Tibial artery (tissue), 4 donors: ENCODE measurements around the gene VAT1L.

ENCODE experiments used
- DNase-seq, 2 donors: peaks; one replicate each; pipeline ENCODE4 v3.0.0-alpha.2; 2019
- H3K27ac ChIP-seq, 2 donors: fragments of 200-600 bp; sonication (generic) in 1 of 2; 1 replicate in 1 of 2; 2 replicates in 1 of 2; pipeline ENCODE4 v1.5.1; 2018 to 2019; ENCODE audit warnings: mild to moderate bottlenecking in 1 of 2
- H3K27me3 ChIP-seq, 2 donors: fragments of 200-600 bp; sonication (generic) in 1 of 2; one replicate each; pipeline versions ENCODE4 v1.5.1 to v1.6.0; 2016 to 2019
- H3K36me3 ChIP-seq, 3 donors: fragments of 200-600 bp; sonication (generic) in 2 of 3; one replicate each; pipeline ENCODE4 v1.5.1; 2016 to 2019; ENCODE audit warnings: mild to moderate bottlenecking in 2 of 3
- H3K4me1 ChIP-seq, 4 donors: fragments of 200-600 bp; sonication (generic) in 2 of 4; 1 replicate in 3 of 4; 2 replicates in 1 of 4; pipeline ENCODE4 v1.5.1; 2016 to 2019
- H3K4me3 ChIP-seq, 2 donors: fragments of 200-600 bp; sonication (generic) in 1 of 2; 1 replicate in 1 of 2; 2 replicates in 1 of 2; pipeline ENCODE4 v1.5.1; 2018 to 2019; ENCODE audit warnings: mild to moderate bottlenecking in 2 of 2
- H3K9me3 ChIP-seq, 3 donors: fragments of 200-600 bp; sonication (generic) in 1 of 3; one replicate each; pipeline ENCODE4 v1.5.1; 2016 to 2019
- intact Hi-C: fragments of 100-400 bp; cut with DNase I; formaldehyde crosslinking; loops from one replicate; pipeline ENCODE4 v1.15.0; 2023; ENCODE audit warnings: low total_unique reads
- TF ChIP-seq, protein P1 (sequence below), 2 experiments: fragments of 200-600 bp in 1 of 2; fragments of 450-650 bp in 1 of 2; IDR thresholded peaks; one replicate each; pipeline ENCODE4 v1.5.1; 2017 to 2019; ENCODE audit warnings: antibody characterized with exemption in 2 of 2, mild to moderate bottlenecking in 1 of 2, moderate library complexity in 1 of 2

The VAT1L gene

DNA sequence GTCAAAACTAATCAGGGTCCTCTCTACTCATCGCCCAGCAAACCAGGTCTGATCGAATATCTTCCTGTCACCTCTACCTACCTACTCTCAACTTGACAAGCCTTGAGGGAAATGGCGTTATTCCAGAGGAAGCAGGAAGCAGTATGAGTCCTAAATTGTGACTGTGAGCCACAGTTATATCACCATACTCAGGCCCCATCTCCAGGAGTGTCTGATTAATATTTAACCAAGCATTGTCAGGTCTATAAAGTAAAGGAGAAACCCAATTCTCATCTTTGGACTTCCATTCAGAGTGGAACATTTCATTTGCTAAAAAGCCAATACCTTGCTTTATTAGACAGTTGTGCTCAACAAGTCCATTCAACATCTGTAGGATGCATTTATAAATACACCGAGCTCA lies 216.2 kb downstream of the VAT1L start:
- intact Hi-C loops: no loop called here
- H3K4me1 ChIP-seq: peaks cover 0 to 6% (median 0%) of the 10 kb centered on the region in 4 donors
- DNase-seq: no peak
- TF ChIP-seq, protein P1, sequence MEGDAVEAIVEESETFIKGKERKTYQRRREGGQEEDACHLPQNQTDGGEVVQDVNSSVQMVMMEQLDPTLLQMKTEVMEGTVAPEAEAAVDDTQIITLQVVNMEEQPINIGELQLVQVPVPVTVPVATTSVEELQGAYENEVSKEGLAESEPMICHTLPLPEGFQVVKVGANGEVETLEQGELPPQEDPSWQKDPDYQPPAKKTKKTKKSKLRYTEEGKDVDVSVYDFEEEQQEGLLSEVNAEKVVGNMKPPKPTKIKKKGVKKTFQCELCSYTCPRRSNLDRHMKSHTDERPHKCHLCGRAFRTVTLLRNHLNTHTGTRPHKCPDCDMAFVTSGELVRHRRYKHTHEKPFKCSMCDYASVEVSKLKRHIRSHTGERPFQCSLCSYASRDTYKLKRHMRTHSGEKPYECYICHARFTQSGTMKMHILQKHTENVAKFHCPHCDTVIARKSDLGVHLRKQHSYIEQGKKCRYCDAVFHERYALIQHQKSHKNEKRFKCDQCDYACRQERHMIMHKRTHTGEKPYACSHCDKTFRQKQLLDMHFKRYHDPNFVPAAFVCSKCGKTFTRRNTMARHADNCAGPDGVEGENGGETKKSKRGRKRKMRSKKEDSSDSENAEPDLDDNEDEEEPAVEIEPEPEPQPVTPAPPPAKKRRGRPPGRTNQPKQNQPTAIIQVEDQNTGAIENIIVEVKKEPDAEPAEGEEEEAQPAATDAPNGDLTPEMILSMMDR (IDR thresholded peaks at IDR 0.05): no peak
- H3K36me3 ChIP-seq: no peaks in the 10 kb centered on the region
- H3K27me3 ChIP-seq: no peaks in the 10 kb centered on the region
- no peak overlapping the region for H3K4me3 ChIP-seq
- H3K9me3 ChIP-seq: no peaks in the 10 kb centered on the region
- no peak overlapping the region for H3K27ac ChIP-seq

DNA sequence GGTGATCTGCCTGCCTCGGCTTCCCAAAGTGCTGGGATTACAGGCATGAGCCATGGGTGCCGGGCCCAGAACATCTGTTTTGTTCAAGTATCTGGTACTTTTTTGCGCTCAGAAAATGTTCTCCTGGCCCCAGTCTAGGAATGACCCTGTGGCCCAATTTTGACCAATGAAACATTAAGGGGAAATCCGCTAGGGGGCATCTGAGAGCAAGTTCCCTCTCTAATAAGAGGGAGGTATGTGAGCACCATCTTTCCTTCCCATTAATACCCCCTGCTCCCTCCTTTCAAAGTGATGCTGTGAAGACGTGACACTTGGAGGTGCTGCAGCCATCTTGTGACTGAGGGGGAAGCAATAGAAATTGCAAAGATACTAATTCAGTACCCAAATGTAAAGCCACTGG lies 217.5 kb downstream of the VAT1L start:
- H3K27me3 ChIP-seq: no peaks in the 10 kb centered on the region
- intact Hi-C loops: no loop called here
- no peaks in the 10 kb centered on the region for H3K9me3 ChIP-seq
- no peaks in the 10 kb centered on the region for H3K36me3 ChIP-seq
- DNase-seq: no peak
- H3K27ac ChIP-seq: no peak overlapping the region
- H3K4me3 ChIP-seq: no peak overlapping the region
- TF ChIP-seq, protein P1 (IDR thresholded peaks at IDR 0.05): no peak
- H3K4me1 ChIP-seq: peaks cover 0 to 6% (median 0%) of the 10 kb centered on the region in 4 donors

DNA sequence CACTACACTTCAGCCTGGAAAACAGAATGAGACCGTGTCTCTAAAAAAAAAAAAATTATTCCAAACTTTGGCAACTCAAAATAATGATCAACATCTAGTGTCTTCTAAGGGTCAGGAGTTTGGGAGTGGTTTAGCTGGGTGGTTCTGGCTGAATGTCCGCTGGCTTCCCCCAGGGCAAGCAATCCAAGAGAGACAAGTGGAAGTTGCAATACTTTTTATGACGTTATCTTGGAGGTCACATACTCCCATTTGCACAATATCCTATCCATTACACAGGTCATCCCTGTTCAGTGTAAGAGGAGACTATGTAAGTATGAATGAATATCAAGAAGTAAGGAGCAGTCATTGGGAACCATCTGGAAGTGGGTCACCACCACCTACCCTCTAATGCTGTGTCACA lies 218.8 kb downstream of the VAT1L start:
- Histone ChIP-seq H3K4me3 (no peak overlapping the region), H3K9me3 (no peaks in the 10 kb centered on the region), H3K4me1 (peaks cover 0 to 6% (median 0%) of the 10 kb centered on the region in 4 donors), H3K27me3 (no peaks in the 10 kb centered on the region), H3K27ac (no peak overlapping the region), H3K36me3 (no peaks in the 10 kb centered on the region)
- intact Hi-C loops: no loop called here
- TF ChIP-seq, protein P1 (IDR thresholded peaks at IDR 0.05): no peak
- DNase-seq: no peak

DNA sequence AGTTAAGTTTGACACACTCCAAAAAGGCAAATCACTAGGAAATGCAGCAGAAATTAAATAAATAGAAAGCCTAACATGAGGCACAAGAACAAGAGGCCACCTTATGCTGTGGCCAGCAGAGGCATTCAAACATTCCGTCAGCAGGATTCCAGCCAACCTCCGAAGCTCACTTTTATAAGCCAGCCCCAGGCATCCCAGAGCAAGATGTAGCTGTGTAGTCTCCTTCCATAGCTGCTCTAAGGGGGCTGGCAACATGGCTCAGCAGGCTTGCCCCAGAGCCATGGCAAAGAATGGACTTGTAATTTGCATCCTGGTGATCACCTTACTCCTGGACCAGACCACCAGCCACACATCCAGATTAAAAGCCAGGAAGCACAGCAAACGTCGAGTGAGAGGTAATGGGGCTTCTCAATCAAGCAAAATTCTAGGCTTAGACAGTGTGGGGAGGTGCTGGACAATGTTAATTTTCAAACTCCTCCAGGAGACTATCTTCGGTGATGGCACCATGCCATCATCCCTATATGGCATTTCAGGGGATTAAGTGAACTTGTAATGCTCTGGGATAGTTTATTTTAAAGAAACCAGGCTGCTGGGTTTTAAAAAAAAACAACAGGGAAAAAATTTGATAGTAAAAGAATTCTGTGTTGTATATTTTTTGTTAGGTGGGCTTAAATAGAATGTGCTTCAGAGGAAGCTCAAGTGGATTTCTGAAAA lies 234.1 kb downstream of the VAT1L start, which contains the start of gene CLEC3A:
Gene CLEC3A (plus strand): TSS at position 202 of the 714 bp plus-strand sequence. CDS start 79 bp downstream, at position 281.
- H3K4me3 ChIP-seq: no peak within 1 kb of the TSS
- peaks cover 0 to 6% of the 10 kb centered on the region in 2 donors for H3K27me3 ChIP-seq
- no peaks in the 10 kb centered on the region for H3K36me3 ChIP-seq
- intact Hi-C loops: no loop called here
- no peak within 1 kb of the TSS for H3K27ac ChIP-seq
- H3K9me3 ChIP-seq: no peaks in the 10 kb centered on the region
- TF ChIP-seq, protein P1 (IDR thresholded peaks at IDR 0.05): no peak
- no peaks in the 10 kb centered on the region for H3K4me1 ChIP-seq
- DNase-seq: no peak

DNA sequence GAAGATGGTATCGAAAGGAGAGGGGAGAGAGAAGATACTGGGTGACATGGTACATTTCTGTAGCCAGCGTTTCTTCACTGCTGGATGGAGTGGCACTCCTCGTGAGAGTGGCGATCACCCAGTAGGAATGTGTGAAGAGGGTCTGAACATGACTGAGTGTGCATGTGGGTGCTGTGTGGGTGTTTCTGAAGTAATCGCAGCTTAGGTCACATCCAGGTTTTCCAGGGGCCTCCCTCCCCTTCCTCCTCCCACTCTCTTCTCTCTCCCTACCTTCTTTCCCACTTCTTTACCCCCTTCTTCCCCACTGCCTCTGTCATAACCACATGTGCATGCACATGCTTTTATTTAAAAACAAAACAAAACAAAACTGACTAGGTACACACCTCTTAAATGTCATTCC lies 235.8 kb downstream of the VAT1L start:
- Histone ChIP-seq H3K9me3 (no peaks in the 10 kb centered on the region), H3K4me1 (no peaks in the 10 kb centered on the region), H3K36me3 (no peaks in the 10 kb centered on the region), H3K4me3 (no peak overlapping the region), H3K27me3 (peaks cover 0 to 6% of the 10 kb centered on the region in 2 donors), H3K27ac (no peak overlapping the region)
- intact Hi-C loops: no loop called here
- no peak for DNase-seq
- TF ChIP-seq, protein P1 (IDR thresholded peaks at IDR 0.05): no peak
